Measurements from ENCODE around the gene SMIM17.

Gene SMIM17

GRCh38 chr19:56642711-56643459 lies at the start of gene SMIM17:
Gene SMIM17 (plus strand): TSS chr19:56643159. CDS start chr19:56645668, 2,509 bp downstream.
- DNase-seq: no peak

- DNase-seq: no peak
Measured at GRCh38 chr19:56594446-56594782, 48.5 kb upstream of the SMIM17 start.

- peak; percentile 57 to 93 for DNase-seq
Measured at GRCh38 chr19:56594783-56595547, 48.0 kb upstream of the SMIM17 start, which contains the start of gene ZNF71. Gene ZNF71 (plus strand): TSS chr19:56595302. CDS start chr19:56601559, 6,257 bp downstream.

- DNase-seq: peak in 1 of 2 experiments; percentile 12
Measured at GRCh38 chr19:56595548-56595899, 47.4 kb upstream of the SMIM17 start.

GRCh38 chr19:56596676-56597075 lies 46.3 kb upstream of the SMIM17 start:
- DNase-seq: no peak

GRCh38 chr19:56597696-56598095 lies 45.3 kb upstream of the SMIM17 start:
- no peak for DNase-seq

GRCh38 chr19:56601375-56601774 lies 41.6 kb upstream of the SMIM17 start:
- no peak for DNase-seq

- DNase-seq: no peak
Measured at GRCh38 chr19:56603829-56604228, 39.1 kb upstream of the SMIM17 start.

- no peak for DNase-seq
Measured at GRCh38 chr19:56608274-56608964, 34.5 kb upstream of the SMIM17 start.

GRCh38 chr19:56611288-56611687 lies 31.7 kb upstream of the SMIM17 start:
- DNase-seq: no peak

- no peak for DNase-seq
Measured at GRCh38 chr19:56612737-56613136, 30.2 kb upstream of the SMIM17 start.

GRCh38 chr19:56613639-56614038 lies 29.3 kb upstream of the SMIM17 start:
- DNase-seq: no peak

GRCh38 chr19:56617531-56617930 lies 25.4 kb upstream of the SMIM17 start:
- no peak for DNase-seq

GRCh38 chr19:56619121-56619520 lies 23.8 kb upstream of the SMIM17 start:
- no peak for DNase-seq

GRCh38 chr19:56622374-56622773 lies 20.6 kb upstream of the SMIM17 start:
- no peak for DNase-seq

GRCh38 chr19:56623006-56623405 lies 20.0 kb upstream of the SMIM17 start:
- no peak for DNase-seq

GRCh38 chr19:56625708-56626107 lies 17.3 kb upstream of the SMIM17 start:
- no peak for DNase-seq

- no peak for DNase-seq
Measured at GRCh38 chr19:56633021-56633420, 9.9 kb upstream of the SMIM17 start.

- DNase-seq: peak in 1 of 2 experiments; percentile 4
Measured at GRCh38 chr19:56637976-56638555, 4.9 kb upstream of the SMIM17 start.

GRCh38 chr19:56639217-56639616 lies 3.7 kb upstream of the SMIM17 start:
- no peak for DNase-seq

- DNase-seq: no peak
Measured at GRCh38 chr19:56643460-56643955, 549 bp downstream of the SMIM17 start.

- DNase-seq: no peak
Measured at GRCh38 chr19:56654151-56654550, 11.2 kb downstream of the SMIM17 start.

Measured in NCI-H446 (cell line).